IPS-15b (cell line): Measurements from ENCODE around the gene COL2A1.
"Not testable (repeated sequence)": the region's sequence is repeated elsewhere in the genome, so short reads cannot be mapped to it uniquely, and the experiment has no call there.

Source experiments
- H3K27me3 ChIP-seq: one replicate; pipeline ENCODE4 v1.6.1; 2013; ENCODE audit warnings: low read length; ENCODE audit not compliant: control insufficient read depth, insufficient read depth
- H3K36me3 ChIP-seq: one replicate; pipeline ENCODE4 v1.6.1; 2013; ENCODE audit warnings: low read length; ENCODE audit not compliant: control insufficient read depth, insufficient read depth
- H3K4me1 ChIP-seq: one replicate; pipeline ENCODE4 v1.6.1; 2013; ENCODE audit warnings: mild to moderate bottlenecking, low read length; ENCODE audit not compliant: control insufficient read depth, insufficient read depth
- H3K4me3 ChIP-seq: one replicate; pipeline ENCODE4 v1.5.1; 2013; ENCODE audit warnings: low read depth, low read length
- H3K9ac ChIP-seq: one replicate; pipeline ENCODE4 v1.6.1; 2013; ENCODE audit warnings: low read depth, mild to moderate bottlenecking, low read length
- H3K9me3 ChIP-seq: one replicate; pipeline ENCODE4 v1.6.1; 2013; ENCODE audit warnings: mild to moderate bottlenecking, low read length; ENCODE audit not compliant: control insufficient read depth, insufficient read depth

The COL2A1 gene

DNA sequence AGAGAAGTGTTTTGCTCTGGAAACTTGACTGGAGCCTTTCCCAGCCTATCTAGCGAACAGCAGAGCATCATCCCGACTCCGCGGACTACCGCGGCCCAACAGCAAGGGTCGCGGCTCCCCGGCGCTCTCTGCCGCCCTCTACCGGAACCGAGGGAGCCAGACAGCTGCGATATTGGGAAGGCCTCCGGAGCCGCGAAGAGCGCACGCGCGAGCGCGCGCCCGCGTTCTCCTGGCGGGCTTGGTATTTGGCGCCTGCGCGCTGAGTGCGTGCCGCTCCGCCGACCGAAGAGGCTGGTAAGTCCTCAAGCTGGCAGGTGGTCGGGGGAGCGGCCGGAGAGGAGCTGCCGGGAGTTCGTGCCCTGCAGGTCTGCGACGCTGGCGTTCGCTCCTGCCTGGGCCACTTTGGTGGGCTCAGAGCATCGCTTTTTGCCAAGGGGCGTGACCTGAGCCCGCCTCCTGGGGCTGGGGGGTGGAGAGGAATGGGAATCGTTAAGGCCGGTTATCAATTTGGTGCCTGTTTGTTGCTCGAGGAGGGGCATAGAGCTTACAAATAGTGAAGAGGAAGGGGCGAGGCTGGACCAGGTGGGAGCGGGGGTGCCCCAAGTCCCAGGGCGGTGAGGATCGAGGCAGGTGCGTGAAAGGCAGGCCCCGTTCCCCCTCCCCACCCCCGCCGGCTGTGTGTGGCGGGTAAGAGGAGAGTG lies 40.8 kb downstream of the COL2A1 start, which contains the start of gene TMEM106C:
Gene TMEM106C, plus strand, starts transcription at position 257 of the 701 bp plus-strand sequence. CDS start 641 bp downstream, outside the sequence.
- H3K9me3 ChIP-seq: no peaks in the 10 kb centered on the region
- H3K27me3 ChIP-seq: peaks cover 49% of the 10 kb centered on the region
- H3K9ac ChIP-seq: no peak within 1 kb of the TSS
- H3K36me3 ChIP-seq: no peaks in the 10 kb centered on the region
- H3K4me1 ChIP-seq: no peaks in the 10 kb centered on the region
- H3K4me3 ChIP-seq: peak within 1 kb of the TSS; percentile 81

DNA sequence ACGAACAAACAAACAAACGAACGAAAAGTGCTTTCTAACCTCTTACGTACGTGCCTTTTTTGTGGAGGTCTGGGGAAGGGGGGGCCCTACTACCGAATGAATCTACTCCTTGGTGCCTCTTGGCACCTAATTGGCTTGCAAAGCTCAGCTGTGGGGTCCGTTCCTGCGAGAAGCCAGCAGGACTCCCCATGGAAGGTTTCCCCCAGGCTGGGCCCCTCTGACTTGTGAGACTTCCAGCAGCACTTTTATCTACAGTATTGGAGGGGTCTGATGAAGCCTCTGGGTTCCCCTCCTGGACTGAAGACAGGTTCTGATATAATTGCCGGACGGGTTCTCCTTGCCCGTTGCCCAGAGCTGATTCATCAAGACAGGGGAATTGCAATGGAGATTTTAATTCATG lies 42.1 kb downstream of the COL2A1 start:
- Histone ChIP-seq H3K27me3 (peaks cover 49% of the 10 kb centered on the region), H3K4me1 (no peaks in the 10 kb centered on the region), H3K36me3 (no peaks in the 10 kb centered on the region), H3K9me3 (peaks cover 10% of the 10 kb centered on the region), H3K9ac (no peak overlapping the region), H3K4me3 (no peak overlapping the region)

- Histone ChIP-seq H3K27me3 (peaks cover 28% of the 10 kb centered on the region), H3K9me3 (peaks cover 10% of the 10 kb centered on the region)
- H3K36me3 ChIP-seq, H3K9ac ChIP-seq, H3K4me1 ChIP-seq, H3K4me3 ChIP-seq: not testable (repeated sequence)
These were observed 46.6 kb downstream of the COL2A1 start for GRCh38 chr12:47957671-47958070.

- no peaks in the 10 kb centered on the region for H3K4me1 ChIP-seq
- no peak overlapping the region for H3K4me3 ChIP-seq
- H3K9me3 ChIP-seq: peaks cover 10% of the 10 kb centered on the region
- peaks cover 21% of the 10 kb centered on the region for H3K27me3 ChIP-seq
- no peak overlapping the region for H3K9ac ChIP-seq
- no peaks in the 10 kb centered on the region for H3K36me3 ChIP-seq
These were observed 49.2 kb downstream of the COL2A1 start for GRCh38 chr12:47955059-47955458.

GRCh38 chr12:47954467-47955045 lies 49.7 kb downstream of the COL2A1 start:
- Histone ChIP-seq H3K27me3 (peaks cover 21% of the 10 kb centered on the region), H3K4me3 (no peak overlapping the region), H3K4me1 (no peaks in the 10 kb centered on the region), H3K9ac (no peak overlapping the region), H3K36me3 (no peaks in the 10 kb centered on the region), H3K9me3 (peaks cover 10% of the 10 kb centered on the region)

DNA sequence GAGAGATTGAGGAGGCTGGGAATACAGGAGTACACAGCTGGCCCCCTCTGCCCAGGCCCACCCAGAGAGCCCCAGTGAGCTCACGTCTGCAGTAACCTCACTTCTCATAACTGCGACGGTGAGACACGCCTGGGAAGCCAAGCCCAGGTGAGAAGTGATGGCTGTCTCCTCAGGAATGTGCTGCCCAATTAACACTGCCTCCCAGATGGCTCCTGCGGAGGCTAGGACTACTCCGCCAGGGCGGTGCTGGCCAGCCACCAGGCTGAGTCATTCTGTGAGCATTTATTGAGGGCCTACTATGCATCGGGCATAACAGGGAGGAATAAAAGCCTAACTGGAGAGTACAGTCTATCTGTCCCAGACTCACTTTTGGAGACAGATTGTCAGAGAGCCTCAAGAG lies 50.2 kb downstream of the COL2A1 start:
- Histone ChIP-seq H3K9me3 (peaks cover 10% of the 10 kb centered on the region), H3K4me3 (no peak overlapping the region), H3K36me3 (no peaks in the 10 kb centered on the region)

GRCh38 chr12:47950856-47951468 lies 53.3 kb downstream of the COL2A1 start:
- Histone ChIP-seq H3K36me3 (no peaks in the 10 kb centered on the region), H3K9ac (no peak overlapping the region), H3K4me3 (no peak overlapping the region), H3K9me3 (no peaks in the 10 kb centered on the region), H3K4me1 (no peaks in the 10 kb centered on the region), H3K27me3 (peaks cover 21% of the 10 kb centered on the region)

More for the DNA sequence above, 50.2 kb downstream of the COL2A1 start:
- H3K27me3 ChIP-seq: peaks cover 21% of the 10 kb centered on the region
- no peaks in the 10 kb centered on the region for H3K4me1 ChIP-seq
- H3K9ac ChIP-seq: no peak overlapping the region

DNA sequence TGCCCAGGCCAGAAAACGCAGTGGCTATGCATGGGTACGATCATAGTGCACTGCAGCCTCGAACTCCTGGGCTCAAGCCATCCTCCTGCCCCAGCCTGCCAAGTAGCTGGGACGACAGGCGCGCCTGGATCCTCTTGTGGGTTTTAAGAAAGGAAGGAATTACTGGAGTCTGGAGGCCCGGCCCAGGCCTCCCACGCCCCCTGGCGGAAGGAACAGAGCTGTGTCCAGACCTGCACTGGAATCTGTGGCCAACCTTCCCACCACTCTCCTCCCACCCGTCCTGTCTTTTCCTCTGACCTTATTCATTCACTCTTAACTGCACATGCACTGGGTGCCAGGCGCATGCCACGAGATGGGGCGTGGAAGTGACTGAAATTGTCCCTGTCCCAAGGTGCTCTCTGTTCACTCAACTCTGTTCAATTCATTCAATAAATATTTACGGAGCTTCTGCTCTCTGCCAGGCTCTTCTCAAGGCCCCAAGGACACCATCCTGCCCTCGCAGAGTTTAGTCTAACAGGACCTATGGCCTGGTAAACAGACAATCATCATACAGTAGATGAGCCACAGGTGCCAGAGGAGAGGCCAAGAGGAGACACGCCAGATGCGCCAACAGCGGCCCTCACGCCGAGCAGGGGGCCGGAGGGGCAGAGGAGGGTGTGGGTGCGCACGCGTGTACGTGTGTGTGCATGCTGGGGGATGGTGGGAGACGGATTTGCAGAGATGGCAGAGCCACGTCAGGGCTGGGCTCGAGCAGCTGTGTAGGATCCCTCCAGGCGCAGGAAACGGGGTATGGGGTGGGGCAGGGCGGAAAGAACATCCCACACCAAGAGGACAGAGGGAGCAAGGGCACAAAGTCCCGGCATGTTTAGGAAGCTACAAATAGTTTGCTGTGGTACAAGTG lies 54.6 kb downstream of the COL2A1 start:
- Histone ChIP-seq H3K36me3 (no peaks in the 10 kb centered on the region), H3K9me3 (no peaks in the 10 kb centered on the region), H3K4me3 (no peak overlapping the region), H3K4me1 (no peaks in the 10 kb centered on the region), H3K27me3 (peaks cover 21% of the 10 kb centered on the region), H3K9ac (no peak overlapping the region)

DNA sequence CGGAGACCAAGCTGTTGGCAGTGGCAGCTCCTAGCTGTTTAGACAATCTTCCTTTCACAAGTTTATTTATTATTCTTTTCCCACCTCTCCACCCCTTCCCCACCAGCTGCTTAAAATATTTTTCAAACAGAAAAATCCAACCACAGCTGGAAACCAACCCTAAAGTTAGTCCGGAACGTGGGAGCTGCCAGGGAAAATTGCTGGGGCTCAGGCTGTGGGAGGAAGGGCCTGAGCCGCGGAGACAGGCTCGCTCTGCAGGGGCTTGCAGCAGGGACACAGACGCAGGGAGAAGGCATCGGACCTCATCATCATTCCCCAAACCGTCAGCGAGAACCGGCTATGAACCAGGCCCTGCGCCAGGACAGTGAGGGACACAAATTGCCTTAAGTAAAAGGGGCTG lies 56.9 kb downstream of the COL2A1 start:
- Histone ChIP-seq H3K9me3 (no peaks in the 10 kb centered on the region), H3K9ac (no peak overlapping the region), H3K4me3 (no peak overlapping the region)

GRCh38 chr12:47946413-47947323 lies 57.6 kb downstream of the COL2A1 start:
- Histone ChIP-seq H3K9me3 (no peaks in the 10 kb centered on the region), H3K4me1 (no peaks in the 10 kb centered on the region), H3K27me3 (peaks cover 18% of the 10 kb centered on the region), H3K36me3 (no peaks in the 10 kb centered on the region), H3K4me3 (no peak overlapping the region), H3K9ac (no peak overlapping the region)

More for the DNA sequence above, 56.9 kb downstream of the COL2A1 start:
- Histone ChIP-seq H3K4me1 (no peaks in the 10 kb centered on the region), H3K27me3 (peaks cover 18% of the 10 kb centered on the region), H3K36me3 (no peaks in the 10 kb centered on the region)

- Histone ChIP-seq H3K4me3 (no peak overlapping the region), H3K9me3 (no peaks in the 10 kb centered on the region), H3K9ac (no peak overlapping the region), H3K4me1 (no peaks in the 10 kb centered on the region), H3K36me3 (no peaks in the 10 kb centered on the region), H3K27me3 (peaks cover 27% of the 10 kb centered on the region)
These were observed 58.9 kb downstream of the COL2A1 start for GRCh38 chr12:47945341-47945728.
